Measurements from ENCODE around the gene PNO1.
"Not testable (repeated sequence)": the region's sequence is repeated elsewhere in the genome, so short reads cannot be mapped to it uniquely, and the experiment has no call there.

The PNO1 gene

DNA sequence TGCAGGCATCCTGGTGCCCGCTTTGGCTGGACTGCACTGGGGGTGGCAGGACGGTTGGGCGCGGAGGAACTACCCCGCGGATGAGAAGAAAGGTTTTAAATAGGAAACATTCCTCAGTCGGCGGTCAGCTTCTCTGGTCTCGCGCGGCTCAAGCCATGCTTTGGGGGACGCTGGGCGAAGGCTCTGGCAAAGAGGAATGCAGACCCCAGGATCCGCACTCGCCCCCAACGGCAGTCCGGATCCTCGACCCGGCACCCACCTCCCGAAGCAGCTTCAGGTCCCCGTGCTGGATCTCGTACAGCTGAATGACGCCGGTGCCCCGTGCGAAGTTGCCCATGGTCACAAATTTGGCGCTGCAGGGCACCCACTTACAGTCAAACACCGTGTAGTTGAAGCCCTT is 686 bp upstream of the PNO1 start:
- no peak for DNase-seq (ENCODE audit: low spot score)

DNA sequence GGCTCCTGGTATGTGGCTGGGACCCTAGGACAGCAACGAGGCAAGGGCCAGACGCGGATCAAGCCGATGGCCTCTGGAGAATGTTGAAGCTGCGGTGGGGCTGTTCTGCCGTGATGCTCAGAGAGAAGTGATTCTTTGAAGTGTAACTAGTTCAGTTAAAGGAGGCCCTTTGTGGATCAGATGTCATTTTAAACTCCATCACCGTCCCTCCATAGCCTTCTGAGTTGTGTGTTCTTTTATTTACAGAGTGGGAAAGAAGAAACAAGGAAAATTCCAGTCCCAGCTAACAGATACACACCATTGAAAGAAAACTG is 403 bp downstream of the PNO1 start:
- no peak for DNase-seq (ENCODE audit: low spot score)

DNA sequence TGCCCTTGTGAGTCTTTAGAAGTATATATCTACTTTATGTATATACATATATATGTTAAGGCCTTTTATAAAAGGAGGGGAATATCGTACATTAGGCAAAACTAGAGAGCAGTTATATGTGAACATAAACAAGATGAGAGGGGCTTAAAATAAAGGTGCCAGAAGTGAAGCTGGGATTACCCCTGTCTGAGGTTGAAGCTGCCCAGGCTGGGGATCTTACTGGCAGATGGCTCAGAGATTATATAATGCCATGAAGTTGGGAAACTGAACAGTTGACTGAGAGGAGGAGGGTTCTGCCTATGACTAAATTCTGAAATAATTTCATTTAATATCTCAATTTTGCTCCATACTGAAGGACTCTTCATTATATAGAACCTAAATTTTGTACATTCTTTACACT is 6.0 kb downstream of the PNO1 start:
- no peak for DNase-seq (ENCODE audit: low spot score)

DNA sequence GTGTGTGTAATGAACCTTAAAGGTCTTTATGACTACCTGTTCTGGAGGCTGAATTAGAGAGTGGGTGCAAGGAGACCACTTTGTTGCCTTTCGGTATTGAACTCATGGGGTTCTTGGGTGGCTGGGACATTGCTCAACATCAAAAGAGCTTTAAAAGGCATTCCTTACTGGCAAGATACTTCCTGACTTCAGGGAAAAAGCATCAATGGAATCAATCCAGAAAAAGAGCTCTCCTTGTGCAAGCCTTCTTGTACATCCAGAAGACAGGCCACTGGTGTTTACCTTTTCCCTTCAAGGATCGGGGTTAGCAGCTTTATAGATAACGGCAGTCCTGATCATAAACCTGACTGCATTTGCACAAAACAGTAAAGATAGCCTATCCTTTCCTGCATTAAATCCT is 9.5 kb downstream of the PNO1 start:
- no peak for DNase-seq (ENCODE audit: low spot score)

DNA sequence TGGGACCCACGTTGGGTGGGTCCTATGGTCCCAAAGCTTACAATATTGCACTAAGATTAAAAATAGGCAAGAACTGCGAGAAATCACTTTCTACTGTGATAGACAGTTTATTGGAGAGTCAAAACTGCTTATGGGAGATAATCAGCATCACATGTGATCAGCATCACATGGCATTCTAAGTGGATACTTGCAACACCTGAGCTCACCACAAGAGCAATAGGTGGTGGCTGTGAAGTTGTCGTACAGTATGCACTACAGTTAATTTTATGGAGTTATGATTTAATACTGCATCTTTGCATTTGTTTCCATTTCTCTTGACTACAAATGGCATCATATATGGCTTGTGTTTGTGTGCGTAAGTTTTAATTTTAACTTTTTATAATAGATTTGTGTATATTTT is 11.6 kb downstream of the PNO1 start:
- DNase-seq (ENCODE audit: low spot score) = no peak

DNA sequence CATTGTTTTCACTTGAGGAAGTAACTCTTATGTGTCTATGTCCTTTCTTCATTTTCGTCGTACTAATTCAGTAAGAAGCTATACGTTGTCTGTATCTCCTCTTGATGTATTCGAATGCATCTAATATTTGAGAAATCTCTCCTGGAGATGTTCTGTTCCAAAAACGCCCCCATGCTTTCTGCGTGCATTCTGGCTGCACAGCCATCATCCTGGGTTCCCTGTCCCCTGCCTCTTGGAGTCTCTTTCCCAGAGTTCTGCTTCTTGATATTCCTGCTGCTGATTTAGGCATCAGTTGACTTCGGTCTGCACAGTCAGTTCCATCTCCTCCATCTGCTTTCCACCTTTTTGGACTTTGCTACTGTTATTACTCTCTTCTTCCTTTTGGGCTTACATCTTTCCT is 13.5 kb downstream of the PNO1 start:
- no peak for DNase-seq (ENCODE audit: low spot score)

DNA sequence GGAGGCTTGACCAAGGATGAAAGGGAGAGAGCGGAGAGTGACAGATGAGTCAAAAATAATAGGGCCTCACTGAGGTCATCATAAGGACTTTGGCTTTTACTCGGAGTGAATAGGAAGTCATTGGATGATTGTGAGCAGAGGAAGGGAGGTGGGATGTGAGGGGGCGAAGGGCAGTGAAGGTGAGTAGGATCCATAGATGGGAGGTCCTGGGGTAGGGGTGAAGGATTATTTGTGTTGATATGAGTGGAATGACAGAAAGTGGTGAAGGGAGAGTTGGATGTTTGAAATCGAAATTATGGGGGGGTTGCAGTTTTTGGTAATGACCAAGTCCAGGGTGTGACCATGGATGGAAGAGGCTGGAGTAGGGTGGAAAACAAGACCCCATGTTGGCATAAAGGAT is 14.0 kb downstream of the PNO1 start:
- no peak for DNase-seq (ENCODE audit: low spot score)

DNA sequence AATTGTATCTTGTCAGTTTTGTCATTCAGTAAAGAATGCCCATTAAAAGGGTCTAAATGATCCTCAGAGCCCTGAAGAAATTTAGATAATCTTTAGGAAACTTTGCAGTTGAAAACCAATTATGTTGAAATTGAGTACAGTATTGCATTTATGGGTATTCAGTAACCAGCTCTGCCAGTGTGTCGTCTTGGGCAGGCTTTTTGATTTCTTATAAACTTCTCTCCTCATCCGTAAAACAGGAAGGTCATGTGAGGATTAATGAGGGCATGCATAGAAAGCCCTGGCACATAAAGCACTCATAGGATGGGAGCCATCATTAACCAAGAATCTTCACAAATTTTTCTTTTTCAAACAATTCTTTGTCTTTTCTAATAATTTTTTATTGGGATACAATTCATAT is 14.8 kb downstream of the PNO1 start:
- no peak for DNase-seq (ENCODE audit: low spot score)

DNA sequence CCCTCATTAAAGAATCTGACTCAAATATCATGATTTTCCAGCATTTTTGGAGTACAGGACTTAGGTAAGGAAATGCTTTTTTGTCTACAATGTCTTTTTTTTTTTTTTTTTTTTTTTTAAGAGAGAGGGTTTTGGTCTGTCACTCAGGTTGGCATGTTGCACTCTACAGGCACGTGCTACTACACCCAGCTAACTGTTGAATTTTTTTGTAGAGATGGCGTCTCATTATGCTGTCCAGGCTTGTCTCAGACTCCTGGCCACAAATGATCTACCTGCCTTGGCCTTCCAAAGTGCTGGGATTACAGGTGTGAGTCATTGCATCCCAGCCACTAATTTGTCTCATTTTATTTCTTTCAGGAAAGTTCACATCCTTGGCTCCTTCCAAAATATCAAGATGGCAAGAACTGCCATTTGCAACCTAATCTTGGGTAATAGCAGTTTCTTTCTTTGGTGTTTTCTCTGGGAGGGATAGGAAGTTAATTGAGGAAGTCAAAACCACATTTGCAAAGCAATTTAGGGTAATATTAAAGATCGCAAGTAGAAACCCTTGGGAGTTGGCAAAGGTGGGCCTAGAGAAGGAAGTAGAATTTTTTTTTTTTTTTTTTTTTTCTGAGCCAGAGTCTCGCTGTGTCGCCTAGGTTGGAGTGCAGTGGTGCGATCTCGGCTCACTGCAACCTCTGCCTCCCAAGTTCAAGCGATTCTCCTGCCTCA is 15.5 kb downstream of the PNO1 start:
- DNase-seq (ENCODE audit: low spot score) = no peak

DNA sequence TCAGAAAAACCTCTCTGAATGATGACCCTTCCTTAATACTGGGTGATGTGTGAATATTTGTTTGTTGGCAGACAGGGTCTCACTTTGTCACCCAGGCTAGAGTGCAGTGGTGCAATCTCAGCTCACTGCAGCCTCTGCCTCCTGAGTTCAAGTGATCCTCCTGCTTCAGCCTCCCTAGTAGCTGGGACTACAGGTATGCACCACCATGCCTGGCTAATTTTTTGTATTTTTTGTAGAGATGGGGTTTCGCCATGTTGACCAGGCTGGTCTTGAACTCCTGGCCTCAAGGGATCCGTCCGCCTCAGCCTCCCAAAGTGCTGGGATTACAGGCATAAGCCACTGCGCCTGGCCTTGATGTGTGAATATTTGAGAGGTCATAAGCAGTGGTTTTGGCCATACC is 17.5 kb downstream of the PNO1 start:
- not testable (repeated sequence) for DNase-seq (ENCODE audit: low spot score)

DNA sequence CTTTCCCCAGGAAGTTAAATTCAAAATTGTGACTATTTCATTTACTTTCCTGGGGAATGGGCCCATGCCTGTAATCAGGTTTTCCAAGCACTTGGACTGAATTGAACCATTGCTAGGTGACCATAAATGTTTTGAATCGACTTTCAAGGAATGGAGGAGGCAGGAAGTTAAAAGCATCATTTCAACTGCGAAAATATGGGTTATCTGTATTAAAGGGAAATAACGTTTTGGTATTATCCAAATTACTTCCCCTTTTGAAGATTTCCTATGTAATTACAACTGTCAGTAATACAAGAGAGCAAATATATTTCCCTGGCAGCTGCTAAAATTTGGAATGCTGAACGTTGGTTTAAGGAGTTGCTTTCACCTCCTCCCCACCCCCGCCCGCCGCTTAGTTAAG is 19.0 kb downstream of the PNO1 start:
- no peak for DNase-seq (ENCODE audit: low spot score)

DNA sequence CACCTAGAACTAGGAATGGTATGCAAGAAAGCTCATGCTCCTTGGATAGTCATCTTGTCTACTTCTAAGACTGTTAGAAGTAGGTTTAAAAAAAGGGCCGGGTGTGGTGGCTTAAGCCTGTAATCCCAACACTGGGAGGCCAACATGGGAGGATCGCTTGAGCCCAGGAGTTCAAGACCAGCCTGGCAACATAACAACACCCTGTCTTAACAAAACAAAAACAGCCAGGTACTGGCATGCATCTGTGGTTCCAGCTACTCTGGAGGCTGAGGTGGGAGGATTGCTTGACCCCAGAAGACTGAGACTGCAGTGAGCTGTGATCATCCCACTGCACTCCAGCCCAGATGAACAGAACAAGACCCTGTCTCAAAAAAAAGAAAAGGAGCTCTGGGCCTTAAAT is 19.9 kb downstream of the PNO1 start:
- DNase-seq (ENCODE audit: low spot score) = no peak

DNA sequence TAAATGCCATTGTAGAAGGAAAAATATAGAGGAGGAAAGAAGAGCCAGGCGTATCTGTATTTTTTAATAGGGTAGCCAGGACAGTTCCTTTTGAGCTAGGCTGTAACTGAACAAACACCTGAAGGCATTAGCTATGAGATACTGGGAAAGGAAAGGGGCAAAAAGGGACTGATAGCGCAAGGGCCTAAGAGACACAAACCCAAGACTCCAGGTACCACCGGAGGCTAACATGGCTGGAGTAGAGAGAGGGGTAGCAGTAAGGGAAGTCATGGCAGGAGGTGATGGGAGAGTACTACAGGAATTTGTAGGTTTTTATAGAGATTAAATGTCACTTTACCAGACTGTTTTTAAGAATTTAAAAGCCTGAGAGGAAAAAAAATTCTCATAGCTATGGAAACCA is 20.7 kb downstream of the PNO1 start:
- DNase-seq (ENCODE audit: low spot score) = no peak

DNA sequence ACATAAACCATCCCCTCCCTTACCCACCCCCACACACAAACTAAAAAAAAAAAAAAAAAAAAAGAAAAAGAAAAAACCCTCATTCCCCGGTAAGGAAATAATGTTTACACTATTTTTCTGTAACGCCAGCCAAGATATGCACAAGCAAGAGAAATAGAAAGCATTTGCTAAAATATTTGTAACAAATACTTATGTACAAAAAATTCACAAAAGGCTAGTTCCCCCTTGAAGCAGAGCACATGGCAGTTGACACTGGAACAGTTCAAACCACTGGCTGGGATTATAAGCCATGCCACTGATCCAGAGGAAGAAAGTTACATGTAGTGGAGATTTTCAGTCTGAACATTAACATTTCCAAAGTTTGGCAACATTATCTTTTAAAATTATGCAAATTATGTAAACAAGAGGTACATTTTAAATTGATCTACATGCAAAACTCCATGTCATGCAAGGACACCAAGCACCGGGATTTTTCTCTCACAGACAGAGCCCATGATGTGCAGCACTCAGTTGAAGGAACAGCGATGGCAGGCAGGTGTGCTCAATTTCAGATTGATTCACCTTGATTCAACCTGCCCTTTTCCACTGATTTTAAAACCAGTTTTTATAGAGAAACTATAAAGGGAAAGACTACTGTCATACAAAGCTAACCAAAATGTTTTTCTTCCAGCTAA is 21.4 kb downstream of the PNO1 start:
- DNase-seq (ENCODE audit: low spot score) = no peak

DNA sequence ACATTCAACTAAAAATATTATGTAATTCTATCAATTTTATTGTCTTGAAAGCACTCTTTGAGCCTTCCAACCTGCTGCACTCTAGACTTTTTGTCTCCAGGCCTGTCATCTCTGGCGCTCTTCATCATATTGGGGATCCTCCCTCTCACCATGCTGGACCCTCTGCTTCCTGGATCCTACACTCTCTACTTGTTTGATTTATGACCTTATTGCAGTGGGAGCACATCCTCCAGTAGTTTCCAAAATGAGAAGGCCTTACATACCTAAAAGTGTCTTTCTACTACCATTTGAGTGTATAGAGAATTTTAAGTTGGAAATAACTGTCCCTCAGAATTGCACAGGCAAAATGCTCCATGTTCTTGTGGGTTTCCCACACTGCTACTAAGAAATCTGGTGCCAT is 25.2 kb downstream of the PNO1 start:
- no peak for DNase-seq (ENCODE audit: low spot score)

DNA sequence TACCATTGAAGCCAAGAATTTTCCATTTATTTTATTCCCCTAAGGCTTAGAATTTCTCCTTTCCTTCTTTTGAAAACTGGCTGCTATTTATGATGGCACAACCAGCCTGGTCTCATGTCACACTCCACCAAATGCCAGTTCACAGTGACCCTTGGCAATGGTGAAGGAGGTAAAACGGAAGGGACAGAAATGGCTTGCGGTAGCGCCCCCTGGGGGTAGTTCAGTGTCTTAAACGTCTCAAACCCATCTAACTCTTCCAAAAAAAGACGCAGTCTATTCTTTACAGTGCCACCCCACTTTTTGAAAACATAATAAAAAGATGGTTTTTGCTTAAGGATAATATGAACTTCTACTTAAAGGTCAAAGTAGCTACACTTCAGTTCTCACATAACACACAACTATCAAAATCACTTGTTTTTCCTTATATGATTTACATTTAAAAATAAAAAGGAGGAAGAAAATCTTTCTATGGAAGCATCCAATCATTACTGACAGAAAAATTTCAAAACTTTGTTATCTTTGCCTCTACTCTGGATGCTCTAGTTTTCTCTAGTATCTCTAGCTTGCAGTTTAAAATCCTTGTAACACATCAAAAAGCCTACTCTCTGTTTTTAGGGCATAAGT is 28.0 kb downstream of the PNO1 start:
- peak; percentile 42 for DNase-seq (ENCODE audit: low spot score)

DNA sequence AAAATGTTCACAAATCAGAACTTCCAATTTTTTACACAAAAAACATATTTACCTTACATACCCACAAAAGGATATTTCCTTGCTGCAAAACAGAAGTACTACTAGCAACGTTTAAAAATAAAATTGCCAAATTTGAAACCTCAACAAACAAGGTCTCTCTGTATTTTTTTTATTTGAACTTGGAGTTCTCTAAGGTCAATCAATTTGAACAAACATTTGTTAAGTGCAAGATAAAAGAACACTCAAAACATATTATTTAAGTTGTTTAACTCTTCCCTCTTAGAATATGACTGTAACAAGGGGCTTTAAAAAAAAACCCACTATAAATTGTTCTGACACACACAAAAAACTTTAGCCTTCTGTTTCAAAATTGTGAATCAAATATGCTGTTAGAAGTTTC is 29.6 kb downstream of the PNO1 start:
- no peak for DNase-seq (ENCODE audit: low spot score)

DNA sequence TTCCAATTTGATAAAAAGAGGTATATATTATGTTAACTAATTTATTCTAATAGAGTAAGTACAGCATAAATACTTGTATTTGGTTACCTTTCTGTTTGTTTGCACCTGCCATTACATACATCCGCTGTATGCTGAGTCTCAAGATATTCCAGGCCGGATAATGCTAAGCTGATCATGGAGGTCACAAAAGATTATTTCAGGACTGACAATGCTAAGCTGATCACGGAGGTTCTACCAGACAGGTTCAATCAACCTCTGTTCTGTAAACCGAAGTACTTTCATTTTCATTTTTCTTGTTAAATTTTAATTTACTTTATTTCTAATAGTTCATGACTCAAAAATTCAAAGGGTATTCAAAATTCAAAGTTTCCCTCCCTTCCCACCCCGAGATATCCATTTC is 31.1 kb downstream of the PNO1 start:
- DNase-seq (ENCODE audit: low spot score) = no peak

DNA sequence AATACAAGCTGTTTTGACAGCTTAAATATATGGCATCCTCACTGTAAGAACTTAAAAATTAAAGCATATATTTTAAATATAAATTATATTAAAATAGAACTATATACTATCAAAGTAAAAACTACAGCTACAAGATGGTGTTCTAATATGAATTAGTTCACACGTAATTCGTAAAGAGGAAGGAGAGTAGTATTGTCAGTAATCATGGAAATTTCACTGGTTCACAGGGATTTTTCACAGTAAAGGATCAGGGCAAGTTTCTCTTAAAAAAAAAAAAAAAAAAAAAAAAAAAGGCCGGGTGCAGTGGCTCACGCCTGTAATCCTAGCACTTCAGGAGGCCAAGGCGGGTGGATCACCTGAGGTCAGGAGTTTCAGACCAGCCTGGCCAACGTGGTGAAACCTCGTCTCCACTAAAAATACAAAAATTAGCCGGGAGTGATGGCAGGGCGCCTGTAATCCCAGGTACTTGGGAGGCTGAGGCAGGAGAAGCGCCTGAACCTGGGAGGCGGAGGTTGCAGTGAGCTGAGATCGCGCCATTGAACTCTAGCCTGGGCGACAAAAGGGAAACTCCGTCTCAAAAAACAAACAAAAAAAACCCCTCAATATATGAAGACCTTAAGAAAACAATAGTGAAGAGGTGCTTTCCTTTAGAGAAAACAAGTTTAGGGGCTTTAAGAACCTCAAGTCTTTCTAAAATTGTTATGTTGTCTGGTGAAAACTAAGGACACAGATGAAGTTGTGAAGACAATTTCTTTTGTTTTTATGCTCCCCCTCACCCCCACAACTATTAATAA is 32.5 kb downstream of the PNO1 start:
- no peak for DNase-seq (ENCODE audit: low spot score)

DNA sequence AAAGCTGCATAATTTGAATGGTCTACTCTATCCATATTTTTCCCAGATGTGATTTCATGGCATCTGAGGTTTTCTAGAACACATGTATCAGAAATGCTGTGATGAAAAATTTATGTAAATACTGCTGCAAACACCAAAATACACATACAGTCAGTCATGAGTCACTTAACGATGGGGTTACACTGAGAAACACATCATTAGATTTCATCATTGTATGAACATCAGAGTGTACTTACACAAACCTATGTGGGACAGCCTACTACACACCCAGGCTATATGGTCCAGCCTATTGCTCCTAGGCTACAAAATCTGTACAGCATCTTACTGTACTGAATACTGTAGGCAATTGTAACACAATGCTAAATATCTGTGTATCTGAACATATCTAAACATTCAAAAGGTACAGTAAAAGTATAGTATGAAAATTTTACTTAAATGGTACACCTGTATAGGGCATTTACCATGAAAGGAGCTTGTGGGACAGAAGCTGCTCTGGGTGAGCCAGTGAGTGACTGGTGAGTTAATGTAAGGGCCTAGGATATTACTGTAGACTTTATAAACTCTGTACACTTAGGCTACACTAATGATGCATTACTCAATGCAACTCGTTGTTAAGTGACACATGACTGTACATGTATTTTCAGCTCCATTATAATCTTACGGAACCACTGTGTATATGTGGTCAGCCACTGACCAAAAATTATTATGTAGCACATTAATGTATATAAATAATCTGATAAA is 33.5 kb downstream of the PNO1 start:
- DNase-seq (ENCODE audit: low spot score) = peak; percentile 48

DNA sequence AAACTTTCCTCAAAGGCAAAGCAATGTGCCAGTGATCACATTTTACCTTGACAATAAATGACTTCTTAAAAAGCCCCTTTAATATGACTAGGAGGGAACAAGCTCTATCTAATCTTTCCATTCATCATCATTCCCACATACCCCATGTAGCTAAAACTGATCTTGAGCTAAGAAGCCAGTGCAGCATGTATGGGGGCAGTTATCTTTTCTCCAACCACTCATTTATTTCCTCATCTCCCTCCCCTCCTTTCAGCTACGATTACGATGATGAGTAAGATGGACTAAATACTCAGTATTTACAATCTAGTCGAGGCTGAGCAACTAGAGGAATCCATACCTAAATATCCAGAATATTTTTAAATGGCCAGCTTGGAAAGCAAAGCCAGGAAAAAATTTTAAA is 35.5 kb downstream of the PNO1 start:
- DNase-seq (ENCODE audit: low spot score) = no peak

DNA sequence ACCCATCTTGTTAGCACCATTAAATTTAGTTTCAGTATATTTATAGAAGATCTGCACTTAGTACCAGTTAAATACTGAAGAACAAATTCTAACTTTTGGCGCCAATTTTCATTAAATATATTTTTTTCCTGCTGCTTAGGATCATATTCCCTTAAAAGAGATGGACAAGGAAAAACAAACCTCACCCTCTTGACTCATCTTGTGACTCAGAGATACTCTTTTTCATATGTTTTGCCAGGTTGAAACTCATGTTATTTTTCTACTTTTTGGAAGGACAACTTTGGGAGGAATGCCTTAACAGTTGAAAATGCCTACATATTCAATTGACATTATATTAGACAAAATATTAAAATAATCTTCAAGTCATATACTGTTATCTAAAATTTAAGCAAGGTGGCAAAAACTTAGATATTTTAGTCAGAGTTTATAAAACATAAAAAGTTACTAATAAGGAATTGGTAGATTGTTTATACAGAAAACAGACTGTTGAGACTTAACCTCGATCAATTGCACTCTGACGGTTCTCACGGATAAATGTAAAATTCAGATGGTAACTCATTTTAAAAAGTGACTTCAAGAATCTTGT is 36.2 kb downstream of the PNO1 start:
- DNase-seq (ENCODE audit: low spot score) = peak; percentile 25
